Measurements from ENCODE around the gene TIMM17A. TPM values are rescaled to one million over a fixed set of nuclear protein-coding genes. Genes with fewer than 3 reads are reported as not detected.
"Not testable (repeated sequence)": the region's sequence is repeated elsewhere in the genome, so short reads cannot be mapped to it uniquely, and the experiment has no call there.

TIMM17A gene
- total RNA-seq, 1 donor from 2014 or later = 47.2 TPM

GRCh38 chr1:201947697-201948008, 7.7 kb upstream of the TIMM17A start:
- TF ChIP-seq CTCF (IDR thresholded peaks at IDR 0.05; ENCODE audit: insufficient read depth, low read length, poor library complexity, severe bottlenecking) = no peak
- peaks cover 5% of the 10 kb centered on the region for H3K27me3 ChIP-seq (ENCODE audit: control insufficient read depth, insufficient read depth, low read length)
- no peak overlapping the region for H3K4me3 ChIP-seq (ENCODE audit: low read depth, low read length)
- no peaks in the 10 kb centered on the region for H3K36me3 ChIP-seq (ENCODE audit: control insufficient read depth, insufficient read depth, low read length)
- no peak for DNase-seq (ENCODE audit: low read depth)

GRCh38 chr1:201949491-201949890, 5.8 kb upstream of the TIMM17A start:
- Histone ChIP-seq H3K27me3 (ENCODE audit: control insufficient read depth, insufficient read depth, low read length) (peaks cover 5% of the 10 kb centered on the region), H3K4me3 (ENCODE audit: low read depth, low read length) (no peak overlapping the region), H3K36me3 (ENCODE audit: control insufficient read depth, insufficient read depth, low read length) (no peaks in the 10 kb centered on the region)
- no peak for TF ChIP-seq CTCF (IDR thresholded peaks at IDR 0.05; ENCODE audit: insufficient read depth, low read length, poor library complexity, severe bottlenecking)
- no peak for DNase-seq (ENCODE audit: low read depth)

- DNase-seq (ENCODE audit: low read depth) = no peak
- no peak for TF ChIP-seq CTCF (IDR thresholded peaks at IDR 0.05; ENCODE audit: insufficient read depth, low read length, poor library complexity, severe bottlenecking)
- peak overlapping the region; percentile 88 for H3K4me3 ChIP-seq (ENCODE audit: low read depth, low read length)
Measured at GRCh38 chr1:201954263-201955008, 867 bp upstream of the TIMM17A start.

GRCh38 chr1:201955729-201956143, 433 bp downstream of the TIMM17A start:
- Histone ChIP-seq H3K36me3 (ENCODE audit: control insufficient read depth, insufficient read depth, low read length) (no peaks in the 10 kb centered on the region), H3K27me3 (ENCODE audit: control insufficient read depth, insufficient read depth, low read length) (no peaks in the 10 kb centered on the region), H3K4me3 (ENCODE audit: low read depth, low read length) (peak overlapping the region; percentile 88)
- no peak for TF ChIP-seq CTCF (IDR thresholded peaks at IDR 0.05; ENCODE audit: insufficient read depth, low read length, poor library complexity, severe bottlenecking)
- DNase-seq (ENCODE audit: low read depth) = no peak

More at GRCh38 chr1:201954263-201955008, 867 bp upstream of the TIMM17A start:
- Histone ChIP-seq H3K27me3 (ENCODE audit: control insufficient read depth, insufficient read depth, low read length) (no peaks in the 10 kb centered on the region), H3K36me3 (ENCODE audit: control insufficient read depth, insufficient read depth, low read length) (no peaks in the 10 kb centered on the region)

GRCh38 chr1:201958348-201958747, 3.0 kb downstream of the TIMM17A start:
- TF ChIP-seq CTCF (IDR thresholded peaks at IDR 0.05; ENCODE audit: insufficient read depth, low read length, poor library complexity, severe bottlenecking) = no peak
- no peaks in the 10 kb centered on the region for H3K27me3 ChIP-seq (ENCODE audit: control insufficient read depth, insufficient read depth, low read length)
- H3K4me3 ChIP-seq (ENCODE audit: low read depth, low read length) = no peak overlapping the region
- no peak for DNase-seq (ENCODE audit: low read depth)
- H3K36me3 ChIP-seq (ENCODE audit: control insufficient read depth, insufficient read depth, low read length) = no peaks in the 10 kb centered on the region

GRCh38 chr1:201962382-201962781, 7.1 kb downstream of the TIMM17A start:
- H3K36me3 ChIP-seq (ENCODE audit: control insufficient read depth, insufficient read depth, low read length); H3K27me3 ChIP-seq (ENCODE audit: control insufficient read depth, insufficient read depth, low read length); H3K4me3 ChIP-seq (ENCODE audit: low read depth, low read length); DNase-seq (ENCODE audit: low read depth): not testable (repeated sequence)

Measured in kidney epithelial cell (primary cell).